DND-41 (cell line): ENCODE results near the gene CLPTM1L.
"Not testable (repeated sequence)": the region's sequence is repeated elsewhere in the genome, so short reads cannot be mapped to it uniquely, and the experiment has no call there.

ENCODE experiments used
- CTCF ChIP-seq: IDR thresholded peaks from 2 replicates; pipeline ENCODE4 v1.5.1; 2012; ENCODE audit warnings: borderline replicate concordance, low read length, moderate library complexity, mild to moderate bottlenecking; ENCODE audit not compliant: poor library complexity, severe bottlenecking; ENCODE audit errors: extremely low read depth
- EZH2 ChIP-seq: IDR thresholded peaks from 3 replicates; pipeline ENCODE4 v1.6.1; 2012; ENCODE audit warnings: borderline replicate concordance, low read depth, mild to moderate bottlenecking, moderate library complexity, low read length, inconsistent platforms; ENCODE audit not compliant: severe bottlenecking

GRCh38 chr5:1282993-1283728 is 61.7 kb downstream of the CLPTM1L start:
- TF ChIP-seq CTCF, EZH2: not testable (repeated sequence)
